HS-5 (cell line): Measurements from ENCODE around the gene DNAJC24.

ENCODE experiments used
- DNase-seq: peaks from one replicate; pipeline ENCODE4 v3.0.0-alpha.2; 2012; ENCODE audit warnings: low read depth

The DNAJC24 gene

DNA sequence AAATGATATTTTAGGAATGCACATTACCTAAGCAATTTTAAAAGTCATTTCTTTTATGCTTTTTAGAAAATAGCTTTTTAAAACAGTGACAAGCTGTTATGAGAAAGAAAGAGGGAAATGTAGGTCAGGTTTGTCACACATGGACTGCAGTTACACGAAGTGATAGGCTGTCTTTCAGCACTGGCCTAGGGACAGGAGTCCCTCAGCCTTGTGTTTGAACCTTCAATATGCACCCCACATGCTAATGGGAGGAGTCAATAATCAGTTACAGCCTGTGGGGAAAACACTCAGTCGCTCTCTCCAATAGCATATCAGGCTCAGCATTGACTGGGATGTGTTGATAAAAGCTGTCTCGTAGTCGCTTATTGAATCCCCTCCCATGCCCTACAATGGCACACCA is 45.8 kb downstream of the DNAJC24 start:
- no peak for DNase-seq

DNA sequence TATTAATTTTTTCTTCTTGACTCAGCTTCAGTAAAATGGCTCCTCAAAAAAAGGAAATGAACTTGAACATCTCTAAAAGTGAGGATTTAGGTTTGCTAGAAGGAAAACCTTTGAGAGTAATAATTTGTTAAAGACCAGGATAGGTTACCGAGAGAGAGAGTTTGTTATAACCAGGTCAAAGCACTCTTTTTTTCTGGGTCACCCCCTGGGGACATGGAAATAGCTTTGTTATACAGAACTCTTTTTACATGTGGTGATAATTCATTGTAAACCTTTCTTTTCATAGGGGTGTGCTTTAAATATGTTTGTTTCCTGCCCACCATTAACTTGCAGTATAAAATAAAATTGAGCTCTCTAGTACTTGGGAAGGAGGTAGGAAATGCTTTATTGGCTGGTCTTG is 47.7 kb downstream of the DNAJC24 start:
- no peak for DNase-seq

GRCh38 chr11:31417816-31418215 is 48.2 kb downstream of the DNAJC24 start:
- no peak for DNase-seq

GRCh38 chr11:31419138-31419537 is 49.5 kb downstream of the DNAJC24 start:
- no peak for DNase-seq

DNA sequence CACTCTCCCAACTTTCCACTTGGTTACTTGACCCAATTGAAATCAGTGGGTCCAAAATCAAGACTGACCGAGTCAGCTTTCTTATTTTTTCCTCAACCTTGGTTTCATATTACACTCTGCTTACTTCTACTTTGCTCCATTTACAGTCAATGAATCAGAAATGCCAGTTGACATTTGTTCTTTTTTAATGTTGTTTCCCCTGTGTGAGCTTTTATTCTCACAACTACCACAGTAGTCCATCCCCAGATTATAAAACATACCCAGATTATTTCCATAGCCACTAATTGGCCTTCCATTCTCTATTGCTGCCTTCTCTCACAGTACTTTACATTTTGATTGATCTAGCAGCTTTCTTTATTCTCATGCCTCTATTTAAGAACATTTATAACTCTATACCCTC is 50.0 kb downstream of the DNAJC24 start:
- no peak for DNase-seq

DNA sequence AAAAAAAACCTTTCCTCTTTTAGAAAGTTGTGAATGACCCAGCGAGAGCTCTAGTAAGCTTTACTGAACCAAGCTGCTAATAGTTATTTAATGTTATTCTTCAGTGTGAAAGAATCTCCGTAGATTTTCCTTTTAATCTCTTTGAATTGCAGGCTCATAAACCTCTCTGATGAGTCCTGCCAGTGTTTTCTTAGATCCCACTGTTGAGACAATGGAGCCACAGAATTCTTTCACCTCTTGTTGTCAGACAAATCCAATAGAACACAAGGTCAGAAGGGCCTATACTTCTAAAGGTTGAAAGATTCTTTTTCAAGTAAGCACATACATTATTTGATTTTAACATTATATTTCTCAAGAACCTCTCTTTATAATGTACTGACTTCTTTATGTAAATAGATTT is 52.2 kb downstream of the DNAJC24 start:
- DNase-seq: no peak

DNA sequence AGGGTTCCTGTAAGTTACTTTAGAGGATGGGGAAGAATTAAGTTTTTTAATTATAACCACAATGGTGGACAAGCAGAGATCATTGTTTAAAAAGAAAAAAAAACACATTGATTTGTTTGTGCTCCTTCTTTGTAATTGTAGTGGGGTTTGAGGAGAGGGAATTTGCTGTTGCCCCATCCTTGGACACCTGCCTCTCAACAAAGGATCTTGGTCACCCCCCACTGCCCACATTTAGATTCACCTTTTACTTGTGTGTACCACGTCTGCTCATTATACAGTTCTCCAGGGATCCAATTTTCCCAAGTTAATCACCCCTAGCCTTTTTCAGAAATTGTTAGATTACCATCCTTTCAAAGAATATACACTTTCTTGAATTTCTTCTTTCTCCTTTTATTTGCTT is 53.0 kb downstream of the DNAJC24 start:
- DNase-seq: no peak

DNA sequence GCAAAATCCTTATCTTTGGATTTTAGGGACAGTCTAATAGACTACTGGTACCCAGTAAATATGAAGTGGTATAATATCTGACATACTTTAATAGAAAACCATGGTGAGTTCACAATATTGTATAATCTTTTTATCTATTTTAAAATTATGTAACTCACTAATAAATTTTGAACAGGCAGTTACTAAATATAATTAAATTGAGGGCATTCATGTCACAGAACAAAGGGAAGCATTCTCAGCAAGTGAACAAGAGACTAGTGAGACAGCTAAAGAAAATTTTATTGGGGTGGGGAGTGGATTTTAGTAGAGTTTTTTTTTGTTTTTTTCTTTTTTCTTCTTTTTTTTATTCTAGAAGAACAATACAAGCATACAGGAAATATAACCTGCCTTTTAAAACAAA is 55.0 kb downstream of the DNAJC24 start:
- DNase-seq: no peak

- DNase-seq: no peak
Measured at GRCh38 chr11:31433851-31434250, 64.2 kb downstream of the DNAJC24 start.

GRCh38 chr11:31437742-31438435 is 68.2 kb downstream of the DNAJC24 start:
- DNase-seq: peak; percentile 20

DNA sequence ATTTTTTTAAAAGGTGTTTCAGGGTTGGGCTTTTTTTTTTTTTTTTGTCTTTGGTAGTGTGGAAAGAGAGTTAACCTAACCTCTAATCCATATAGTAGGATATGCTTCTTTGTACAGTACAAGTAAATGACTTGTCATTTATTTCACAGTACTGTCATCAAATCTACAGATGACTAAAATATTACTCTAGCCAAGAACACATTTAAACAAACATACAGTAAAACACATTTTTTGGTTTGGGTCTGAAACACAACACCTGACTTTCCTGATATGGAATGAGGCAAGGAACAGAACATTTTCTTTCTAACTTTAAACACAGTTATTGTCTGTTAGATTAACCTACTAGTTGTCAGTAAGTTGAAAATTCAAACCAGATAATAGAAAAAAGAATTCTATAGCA is 71.6 kb downstream of the DNAJC24 start:
- no peak for DNase-seq

GRCh38 chr11:31442086-31442485 is 72.4 kb downstream of the DNAJC24 start:
- DNase-seq: no peak

GRCh38 chr11:31443802-31444201 is 74.1 kb downstream of the DNAJC24 start:
- DNase-seq: no peak

- no peak for DNase-seq
Measured at GRCh38 chr11:31445621-31446020, 76.0 kb downstream of the DNAJC24 start.

- no peak for DNase-seq
Measured at GRCh38 chr11:31449040-31449439, 79.4 kb downstream of the DNAJC24 start.

- DNase-seq: no peak
Measured at GRCh38 chr11:31450841-31451240, 81.2 kb downstream of the DNAJC24 start.

DNA sequence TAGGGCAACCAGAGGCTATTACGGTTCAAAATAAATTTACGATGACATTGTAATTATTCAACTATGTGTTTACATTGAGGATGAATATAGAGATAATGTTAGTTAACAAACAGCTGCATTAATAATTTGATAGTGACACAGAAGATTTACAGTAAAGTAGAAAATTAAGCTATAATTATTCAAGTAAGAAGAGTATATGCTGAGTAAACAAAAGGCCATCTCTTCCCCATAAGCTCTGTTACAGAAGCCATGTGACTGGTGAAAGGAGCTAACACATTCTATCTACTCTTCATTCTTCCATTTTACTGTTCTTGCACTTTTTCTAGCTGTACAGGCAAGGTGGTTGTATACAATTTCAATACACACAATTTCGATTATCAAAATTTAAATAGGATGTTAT is 85.5 kb downstream of the DNAJC24 start:
- DNase-seq: no peak

DNA sequence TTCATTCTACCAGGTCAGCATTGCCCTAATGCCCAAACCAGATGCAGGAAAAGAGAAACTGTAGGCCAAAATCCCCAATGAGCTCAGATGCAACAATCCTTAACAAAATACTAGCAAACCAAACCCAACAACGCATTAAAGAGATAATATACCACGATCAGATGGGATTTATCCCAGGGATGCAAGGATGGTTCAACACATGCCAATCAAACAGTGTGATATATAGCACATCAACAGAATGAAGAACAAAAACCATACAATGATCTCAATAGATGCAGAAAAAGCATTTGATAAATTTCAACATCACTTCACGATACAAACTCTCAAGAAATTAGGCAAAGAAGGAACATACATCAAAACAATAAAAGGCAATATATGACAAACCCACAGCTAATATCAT is 94.8 kb downstream of the DNAJC24 start:
- no peak for DNase-seq

GRCh38 chr11:31474083-31474482 is 104.4 kb downstream of the DNAJC24 start:
- DNase-seq: no peak

DNA sequence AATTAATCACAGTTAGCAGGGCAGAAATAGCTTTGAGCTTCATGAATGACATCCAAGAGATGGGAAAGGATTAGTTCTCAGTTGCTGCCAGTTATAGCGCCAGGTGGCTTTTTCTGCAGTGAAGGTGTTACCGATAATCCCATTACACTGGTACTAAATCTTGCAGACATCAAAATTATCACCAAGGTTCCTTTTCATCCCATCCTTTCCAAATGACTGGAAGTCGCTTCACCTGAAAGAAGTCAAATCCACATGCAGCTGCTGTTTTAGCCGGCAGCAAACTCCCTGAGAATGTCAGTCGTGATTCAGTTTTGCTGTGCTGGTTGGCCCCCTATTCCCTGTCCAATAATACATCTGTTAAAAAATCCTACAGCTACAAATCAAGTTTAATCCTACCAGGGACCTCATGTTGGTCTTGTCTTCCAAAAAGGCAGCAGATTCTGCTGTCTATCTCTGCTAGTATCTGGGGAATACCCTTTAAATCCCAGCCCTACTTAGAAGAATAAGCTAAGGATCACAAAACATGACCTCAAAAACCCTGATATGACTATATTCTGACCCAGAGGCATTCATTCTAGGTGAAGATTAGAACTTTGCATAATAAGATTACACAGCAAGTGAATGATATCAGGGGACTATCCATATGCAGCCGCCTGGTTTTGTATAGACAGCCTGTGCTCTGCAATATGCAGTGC is 108.0 kb downstream of the DNAJC24 start:
- no peak for DNase-seq

DNA sequence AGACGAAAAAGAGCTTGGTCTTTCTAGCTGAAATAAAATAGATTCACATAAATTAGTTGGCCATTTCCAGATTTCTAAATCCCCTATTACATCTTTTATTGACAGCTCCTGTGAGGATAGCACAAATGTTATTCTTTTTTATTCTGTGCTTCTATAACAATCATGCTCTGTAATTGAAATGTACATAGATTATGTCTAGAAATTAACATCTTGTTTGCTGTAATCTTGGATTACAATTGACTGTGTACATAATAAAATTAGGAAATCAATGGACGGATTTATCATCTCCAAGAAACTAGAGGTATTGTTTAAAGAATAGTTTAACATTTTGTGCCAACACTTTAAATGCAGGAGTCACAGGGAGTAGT is 108.5 kb downstream of the DNAJC24 start:
- no peak for DNase-seq

DNA sequence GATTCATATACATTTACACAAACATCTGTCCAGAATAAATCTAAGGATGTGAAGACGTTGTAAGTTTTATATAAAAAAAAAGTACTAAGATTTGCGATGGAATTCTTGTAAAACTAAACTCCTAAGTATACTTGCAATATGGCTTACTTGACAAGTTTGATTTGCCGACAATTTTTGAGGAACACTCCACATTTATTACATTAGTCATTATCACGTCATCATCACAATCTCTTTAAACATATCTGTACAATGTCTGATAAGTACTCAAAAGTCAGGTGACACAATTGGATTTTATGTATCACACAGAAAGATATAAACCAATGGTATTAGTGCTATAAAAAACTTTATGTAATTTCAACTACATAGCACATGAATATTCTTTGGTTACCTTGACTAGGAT is 109.4 kb downstream of the DNAJC24 start:
- no peak for DNase-seq

DNA sequence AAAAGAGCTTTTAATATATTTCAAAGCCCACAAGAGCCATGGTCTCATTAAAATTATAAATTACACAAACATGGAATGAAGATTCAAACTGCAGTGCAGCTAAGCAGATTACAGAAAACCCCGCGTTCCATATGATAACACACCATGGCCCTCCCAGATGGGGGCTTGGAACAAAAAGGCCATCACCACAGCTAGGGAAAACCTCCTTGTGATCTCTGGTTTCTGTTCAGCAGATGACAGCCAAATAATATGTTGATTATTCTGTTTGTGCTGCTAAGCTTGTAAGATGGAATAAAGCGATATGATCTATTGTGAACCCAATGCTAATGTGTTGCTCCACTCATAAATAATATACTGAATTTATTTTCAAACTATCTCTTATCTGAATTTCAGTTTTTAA is 111.3 kb downstream of the DNAJC24 start:
- no peak for DNase-seq
